SU-DHL-6 (cell line): ENCODE data around the gene KCNJ15.

Source experiments
- CTCF ChIP-seq: fragments of 200-600 bp; sonication (generic); IDR thresholded peaks from one replicate; pipeline ENCODE4 v1.5.1; 2017; ENCODE audit warnings: antibody characterized with exemption, mild to moderate bottlenecking, low read length, moderate library complexity; ENCODE audit not compliant: insufficient read depth, poor library complexity, severe bottlenecking
- EZH2phosphoT487 ChIP-seq: fragments of 200-600 bp; sonication (generic), shearing (Covaris generic); conservative IDR thresholded peaks from 2 replicates; pipeline ENCODE4 v1.6.1; 2018; ENCODE audit warnings: mild to moderate bottlenecking, antibody characterized with exemption, low read length, moderate library complexity, mixed read lengths

- TF ChIP-seq CTCF (no peak), EZH2phosphoT487 (no peak)
These were observed 17.1 kb upstream of the KCNJ15 start for GRCh38 chr21:38239672-38240071.
